GM18502 (cell line): ENCODE measurements around the gene MOV10.
"Not testable (repeated sequence)": the region's sequence is repeated elsewhere in the genome, so short reads cannot be mapped to it uniquely, and the experiment has no call there.

Source experiments
- ATAC-seq: cut with Tn5 transposase; IDR thresholded peaks from one replicate; pipeline ENCODE4 v1.9.1; 2021; ENCODE audit warnings: mild to moderate bottlenecking; ENCODE audit not compliant: unreplicated experiment, poor library complexity

MOV10 gene

DNA sequence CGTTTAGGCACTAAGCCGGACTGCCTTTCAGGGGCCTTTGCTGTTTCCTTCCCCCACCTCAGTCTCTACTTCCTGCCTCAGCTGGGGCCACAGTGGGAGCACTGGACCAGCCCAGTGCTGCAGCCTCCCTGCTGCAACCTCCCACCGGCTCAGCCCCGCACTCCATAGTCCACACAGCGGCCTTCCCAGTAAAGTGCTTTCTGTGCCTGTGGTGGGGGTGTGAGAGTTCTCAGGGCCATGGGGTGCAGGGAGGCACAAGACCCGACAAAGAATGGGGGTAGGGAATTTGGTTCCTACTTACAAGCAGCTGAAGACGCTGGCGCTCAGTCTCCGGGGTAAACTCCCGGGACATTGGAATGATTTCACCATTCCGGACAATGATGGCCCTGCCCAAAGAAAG is 37.2 kb downstream of the MOV10 start:
- no peak for ATAC-seq

DNA sequence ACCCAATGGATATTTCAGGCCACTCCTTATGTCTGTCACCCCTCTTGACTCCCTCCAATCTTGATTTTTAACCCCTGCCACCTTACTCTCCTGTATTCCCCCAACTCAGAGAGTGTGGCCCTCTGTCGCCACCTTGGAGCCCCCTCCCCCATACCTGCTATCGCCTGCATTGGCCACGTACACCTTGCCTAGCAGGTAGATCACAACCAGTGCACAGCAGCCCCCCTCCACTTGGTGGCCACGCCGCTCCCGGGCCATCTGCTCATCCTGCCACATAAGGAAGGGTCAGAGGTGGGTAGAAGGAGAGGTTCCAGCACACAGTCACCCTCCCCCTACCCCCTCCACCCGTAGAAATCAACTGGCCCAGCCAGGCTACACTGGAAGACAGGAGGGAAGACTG is 37.7 kb downstream of the MOV10 start:
- no peak for ATAC-seq

DNA sequence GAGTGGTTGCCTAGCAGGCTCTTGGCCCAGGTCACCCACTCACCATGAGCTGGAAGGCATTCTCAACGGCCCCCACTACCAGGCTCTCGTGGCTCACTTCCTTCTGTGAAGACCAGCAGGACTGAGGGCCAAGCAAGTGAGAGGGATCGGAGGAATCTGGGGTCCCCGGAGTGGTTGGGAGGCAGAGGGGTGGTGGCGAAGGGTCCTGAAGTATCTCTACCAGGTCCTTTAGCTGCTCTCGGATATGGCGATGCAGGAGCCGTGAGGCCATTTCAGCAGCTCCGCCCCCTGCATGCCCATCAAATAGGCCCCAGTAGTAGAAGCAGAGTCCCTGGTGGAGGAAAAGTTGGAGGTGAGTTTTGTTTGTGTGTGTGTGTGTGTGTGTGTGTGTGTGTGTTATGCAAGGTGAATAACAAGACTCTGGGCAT is 38.3 kb downstream of the MOV10 start:
- ATAC-seq = no peak

DNA sequence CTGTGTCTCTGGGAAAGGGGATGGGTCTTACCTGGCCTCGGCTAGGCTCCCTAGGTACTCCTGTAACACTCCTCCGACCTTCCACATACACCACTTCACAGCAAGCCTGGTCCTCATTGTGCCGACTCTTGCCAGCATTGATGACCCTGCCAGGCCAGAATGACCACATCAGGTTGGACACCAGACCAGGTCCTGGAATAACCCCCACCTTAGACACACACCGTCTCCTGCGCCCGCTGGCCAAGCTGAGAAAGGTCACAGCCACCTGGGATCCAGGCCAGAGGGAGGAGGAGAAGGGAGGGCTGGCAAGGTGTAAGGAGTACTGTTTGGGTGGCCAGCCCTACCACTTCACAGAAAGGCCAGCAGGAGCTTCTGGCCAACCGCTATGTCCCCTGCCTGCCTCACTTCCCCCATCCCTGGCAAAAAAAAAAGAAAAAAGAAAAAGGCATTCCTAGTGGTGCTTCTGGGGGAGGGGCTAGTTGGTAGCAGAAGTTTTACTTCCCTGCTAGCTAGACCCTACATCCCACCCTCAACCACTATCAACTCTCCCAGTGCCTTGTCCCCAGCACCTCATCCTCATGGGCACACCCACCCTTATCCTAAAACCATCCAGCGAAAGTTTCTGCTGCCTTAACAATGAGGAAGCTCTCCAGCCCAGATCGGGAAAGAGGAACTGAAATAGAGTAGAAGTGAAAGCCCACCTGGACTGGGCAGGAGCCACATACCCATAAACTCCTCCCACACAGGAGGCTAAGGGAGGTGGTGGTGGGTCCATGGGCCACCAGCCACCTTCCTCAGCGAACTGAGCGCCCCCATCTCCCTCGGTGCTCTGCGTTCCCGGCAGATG is 39.2 kb downstream of the MOV10 start:
- peak; percentile 29 for ATAC-seq

DNA sequence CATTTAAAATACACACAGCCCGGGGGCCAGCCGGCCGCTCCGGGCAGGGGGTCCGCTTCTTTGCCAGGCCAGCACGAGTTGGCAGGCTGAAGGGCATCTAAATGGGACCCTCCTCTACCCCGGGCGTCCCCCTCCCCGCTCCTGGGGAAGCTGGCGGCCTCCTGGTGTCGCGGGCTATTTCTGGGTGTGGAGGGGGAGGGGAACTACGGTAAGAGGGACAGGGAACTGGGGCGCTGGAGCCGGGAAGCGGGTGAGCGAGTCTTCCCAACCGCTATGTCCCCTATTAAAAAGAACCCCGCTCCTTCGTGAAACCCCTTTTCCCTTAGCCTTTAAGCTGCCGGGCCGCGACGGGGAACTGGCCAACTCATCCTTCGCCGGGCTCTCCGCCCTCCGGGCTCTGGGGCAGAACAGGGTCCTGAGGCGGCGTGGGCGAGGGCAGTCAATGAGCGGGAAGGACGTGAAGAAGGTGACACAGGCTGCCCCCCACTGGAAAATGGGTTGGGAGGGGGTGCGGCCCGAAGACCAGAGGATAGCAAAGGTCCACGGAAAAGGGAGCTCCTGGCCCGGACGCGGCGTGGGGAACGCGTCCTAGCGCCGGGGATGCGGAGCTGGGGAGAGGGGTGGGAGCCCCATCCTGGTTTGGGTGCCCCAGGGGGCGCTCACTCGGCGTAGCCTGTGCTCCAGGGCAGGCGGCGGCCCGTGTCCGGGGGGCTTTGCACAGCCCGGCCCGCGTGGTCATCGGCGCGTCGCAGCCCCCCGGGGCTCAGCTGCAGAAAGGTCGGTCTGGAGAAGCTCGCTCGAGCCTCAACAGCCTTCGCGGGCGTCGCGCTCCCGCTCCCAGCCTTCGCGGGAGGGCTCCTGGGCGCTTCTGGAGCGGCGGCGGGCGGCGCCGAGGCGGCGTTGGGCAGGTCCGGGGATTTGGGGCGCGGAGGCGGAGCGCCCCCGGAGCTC is 40.1 kb downstream of the MOV10 start:
- ATAC-seq = peak; percentile 25

DNA sequence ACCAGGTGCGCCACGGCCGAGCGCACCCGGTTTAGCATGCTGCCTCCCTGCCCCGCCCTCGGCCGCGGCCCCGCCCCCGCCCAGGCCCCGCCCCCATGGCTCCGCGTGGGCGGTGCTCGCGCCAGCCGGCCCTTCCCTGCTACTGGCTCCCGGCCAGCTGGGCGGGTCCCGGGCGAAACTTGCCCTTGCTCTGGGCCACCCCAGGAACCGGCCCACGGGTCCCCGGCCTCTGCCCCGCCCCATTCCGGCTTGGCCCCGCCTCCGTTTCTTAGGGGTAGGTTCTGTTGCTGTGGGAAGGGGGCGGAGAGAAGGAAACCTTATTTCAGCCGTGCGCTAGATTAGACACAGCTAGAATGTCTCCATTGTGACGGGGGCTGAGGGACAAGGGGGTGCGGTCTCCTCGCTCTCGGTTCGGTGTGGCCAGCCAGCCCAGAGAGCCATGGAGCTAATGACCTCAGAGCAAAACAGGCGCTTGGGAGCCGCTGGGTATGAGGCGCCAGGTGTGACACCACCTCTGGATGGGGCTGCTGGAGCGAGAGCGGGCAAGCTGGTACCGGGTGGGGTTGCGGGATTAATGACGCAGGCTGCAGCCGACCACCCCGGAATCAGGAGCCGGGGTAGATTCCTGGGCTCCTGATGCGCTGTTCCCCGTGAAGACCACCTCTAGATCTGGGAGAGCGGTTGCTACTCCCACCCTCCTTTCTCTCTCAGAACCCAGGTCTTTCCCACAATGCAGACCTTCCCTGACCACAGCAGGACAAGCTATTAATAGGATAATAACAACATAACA is 41.0 kb downstream of the MOV10 start, which contains the start of gene PPM1J:
TSS of gene PPM1J (minus strand) at position 69 of the 790 bp plus-strand sequence. CDS start at position 38, 31 bp downstream.
- peak; percentile 79 for ATAC-seq

DNA sequence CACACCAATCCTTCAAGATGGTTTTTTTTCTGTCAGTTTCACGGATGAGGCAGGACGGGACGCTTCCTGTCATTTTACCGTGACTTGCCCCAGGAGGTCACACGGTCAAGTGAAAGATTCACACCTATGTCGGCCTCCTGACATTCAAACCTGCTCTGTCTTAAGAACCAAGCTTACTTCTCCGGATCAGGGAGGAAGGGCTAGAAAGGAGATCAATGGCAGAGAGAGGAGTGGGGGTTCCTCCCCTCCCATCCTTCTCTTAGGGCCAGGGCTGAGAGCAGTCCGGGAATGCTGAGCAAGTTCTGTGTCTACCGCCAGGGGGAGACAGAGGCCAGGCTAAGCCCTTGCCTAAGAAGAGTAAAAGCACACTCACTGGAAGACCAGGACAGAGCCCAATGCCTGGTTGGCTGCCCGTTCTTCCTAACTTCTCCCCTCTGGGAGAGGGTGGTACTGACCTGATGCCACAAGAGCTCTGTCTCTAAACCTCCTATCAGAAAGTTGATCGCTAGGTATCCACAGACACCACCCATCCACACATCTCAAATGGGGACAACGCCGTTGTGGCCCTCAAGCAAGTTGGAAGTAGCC is 41.8 kb downstream of the MOV10 start:
- ATAC-seq = peak; percentile 33

DNA sequence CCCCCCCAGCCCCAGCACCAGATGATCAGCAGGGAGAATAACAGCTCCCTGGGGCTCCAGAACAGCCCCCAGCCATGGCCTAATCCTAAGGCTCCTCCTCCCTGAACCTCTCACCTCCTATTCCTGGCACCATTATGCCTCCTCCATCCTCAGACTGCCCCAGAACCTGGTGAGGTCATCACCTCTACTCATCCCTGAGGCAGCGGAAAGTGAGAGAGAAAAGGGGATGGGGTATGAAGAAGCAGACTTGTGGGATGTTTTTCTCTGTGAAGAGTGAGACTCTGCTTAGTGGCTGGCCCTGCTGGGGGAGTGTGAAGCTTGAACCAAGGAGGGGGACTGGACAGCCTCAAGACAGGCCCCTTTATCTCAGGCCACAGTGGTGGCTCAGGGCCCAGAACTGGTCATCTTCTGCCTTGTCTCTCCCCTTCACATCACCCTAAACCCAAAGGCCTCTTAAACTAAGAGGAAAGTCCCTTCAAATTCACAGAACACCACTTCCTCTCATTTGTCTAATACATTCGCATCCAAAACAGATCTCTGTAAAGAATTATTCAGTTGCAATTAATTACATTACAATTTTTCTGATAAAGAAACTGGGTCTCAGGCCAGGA is 42.9 kb downstream of the MOV10 start:
- no peak for ATAC-seq

DNA sequence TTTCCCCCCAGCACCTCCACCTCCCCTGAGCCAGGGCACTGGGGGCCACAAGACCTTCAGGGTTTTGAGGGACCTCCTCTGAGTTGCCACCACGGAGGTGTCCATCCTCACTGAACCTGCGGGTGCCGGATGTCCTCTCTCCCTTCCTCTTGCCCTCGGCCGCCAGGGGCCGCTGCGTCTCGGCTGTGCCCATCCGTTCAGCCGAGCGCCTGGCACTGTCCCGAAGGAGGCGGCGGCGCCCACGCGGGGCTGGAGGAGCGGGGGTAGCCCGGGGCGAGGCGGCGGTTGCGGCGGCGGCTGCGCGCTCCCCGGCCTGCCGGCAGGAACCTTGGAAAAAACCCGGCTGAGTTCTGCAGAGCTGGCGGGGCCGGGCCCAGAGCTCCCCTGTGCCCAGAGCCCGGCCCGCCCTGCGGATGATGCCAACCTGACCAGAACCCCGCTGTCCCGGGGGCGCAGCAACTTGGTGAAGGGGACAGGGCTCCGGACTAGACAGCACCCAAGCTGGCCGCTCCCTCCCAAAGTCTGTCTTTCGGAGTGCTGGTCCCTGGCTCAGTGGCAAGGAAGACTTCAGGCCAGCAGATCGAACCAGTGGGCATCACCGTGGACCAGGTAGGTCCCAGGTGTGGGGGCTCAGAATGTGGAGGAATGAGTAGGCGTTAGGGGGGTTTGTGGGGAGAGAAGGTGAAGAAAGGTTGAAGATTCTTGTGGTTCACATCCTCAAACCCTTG is 44.4 kb downstream of the MOV10 start:
- no peak for ATAC-seq

DNA sequence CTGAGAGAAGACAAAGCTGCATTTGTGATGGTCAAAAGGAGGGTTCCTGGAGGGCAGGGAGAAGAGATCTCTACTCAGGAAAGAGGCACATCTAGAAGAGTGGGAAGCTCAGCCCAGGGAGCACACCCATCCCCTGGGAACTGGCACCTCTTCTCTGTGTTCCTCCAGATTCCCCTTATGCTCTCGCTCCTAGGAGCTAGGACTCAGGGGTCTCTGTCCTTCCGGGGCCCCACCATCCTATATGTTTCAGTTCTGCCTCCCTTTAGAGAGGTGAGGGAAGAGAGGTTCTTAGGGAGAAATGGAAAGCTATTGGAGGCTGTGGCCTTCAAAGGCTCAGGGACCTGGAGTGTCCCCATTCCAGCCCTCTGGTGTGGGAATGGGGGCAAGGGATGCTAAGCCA is 45.2 kb downstream of the MOV10 start:
- no peak for ATAC-seq

DNA sequence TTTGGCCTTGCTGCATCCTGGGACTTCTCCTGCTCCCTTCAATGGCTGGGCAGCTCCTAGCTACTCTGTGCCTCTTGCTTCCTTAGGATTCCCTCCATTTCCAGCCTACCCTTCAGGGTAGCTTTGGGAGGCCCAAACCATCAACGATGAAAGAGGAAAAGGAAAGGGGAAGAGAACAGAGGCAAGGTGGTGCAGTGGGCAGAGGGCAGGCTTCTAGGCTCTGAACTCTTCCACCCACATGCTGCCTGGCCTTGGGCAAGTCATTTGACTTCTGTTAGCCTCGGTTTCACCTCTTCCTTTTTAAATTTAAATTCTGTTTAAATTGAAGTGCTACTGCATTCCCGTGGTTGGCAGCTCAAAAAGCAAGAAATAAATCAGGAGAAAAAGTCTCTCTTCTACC is 46.3 kb downstream of the MOV10 start:
- no peak for ATAC-seq

DNA sequence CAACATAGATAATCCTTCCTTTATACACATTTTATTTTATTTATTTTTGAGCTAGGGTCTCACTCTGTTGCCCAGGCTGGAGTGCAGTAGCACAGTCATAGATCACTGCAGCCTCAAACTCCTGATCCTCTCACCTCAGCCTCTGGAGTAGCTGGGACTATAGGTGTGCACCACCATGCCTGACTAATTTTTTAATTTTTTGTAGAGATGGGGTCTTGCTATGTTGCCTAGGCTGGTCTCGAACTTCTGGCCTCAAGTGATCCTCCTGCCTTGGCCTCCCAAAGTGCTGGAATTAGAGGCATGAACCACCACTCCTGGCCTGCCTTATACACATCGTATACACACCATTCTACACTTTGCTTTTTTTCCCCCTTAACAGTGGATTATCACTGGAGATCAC is 46.8 kb downstream of the MOV10 start:
- not testable (repeated sequence) for ATAC-seq

DNA sequence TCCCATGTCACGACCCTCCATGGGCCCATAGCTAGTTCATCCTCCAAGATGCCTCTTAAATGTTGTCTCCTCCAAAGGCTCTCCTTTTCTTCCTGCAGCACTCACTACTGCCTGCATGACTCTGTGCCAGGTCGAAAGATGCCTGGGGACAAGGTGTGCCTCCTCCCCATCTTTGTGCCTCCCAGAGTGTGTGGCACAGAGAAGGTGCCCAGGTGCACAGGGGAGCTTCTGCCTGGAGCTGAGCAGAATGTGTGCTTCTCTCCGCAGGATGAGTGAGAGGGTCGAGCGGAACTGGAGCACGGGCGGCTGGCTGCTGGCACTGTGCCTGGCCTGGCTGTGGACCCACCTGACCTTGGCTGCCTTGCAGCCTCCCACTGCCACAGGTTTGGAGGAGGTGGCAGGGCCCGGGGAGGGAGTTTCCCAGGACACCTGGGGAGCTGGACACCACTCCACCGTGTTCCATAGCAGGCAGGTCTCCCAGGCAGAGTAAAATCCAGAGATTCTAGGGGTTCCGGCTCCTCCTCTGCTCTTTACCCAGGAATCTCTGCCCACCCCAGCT is 47.6 kb downstream of the MOV10 start:
- no peak for ATAC-seq

DNA sequence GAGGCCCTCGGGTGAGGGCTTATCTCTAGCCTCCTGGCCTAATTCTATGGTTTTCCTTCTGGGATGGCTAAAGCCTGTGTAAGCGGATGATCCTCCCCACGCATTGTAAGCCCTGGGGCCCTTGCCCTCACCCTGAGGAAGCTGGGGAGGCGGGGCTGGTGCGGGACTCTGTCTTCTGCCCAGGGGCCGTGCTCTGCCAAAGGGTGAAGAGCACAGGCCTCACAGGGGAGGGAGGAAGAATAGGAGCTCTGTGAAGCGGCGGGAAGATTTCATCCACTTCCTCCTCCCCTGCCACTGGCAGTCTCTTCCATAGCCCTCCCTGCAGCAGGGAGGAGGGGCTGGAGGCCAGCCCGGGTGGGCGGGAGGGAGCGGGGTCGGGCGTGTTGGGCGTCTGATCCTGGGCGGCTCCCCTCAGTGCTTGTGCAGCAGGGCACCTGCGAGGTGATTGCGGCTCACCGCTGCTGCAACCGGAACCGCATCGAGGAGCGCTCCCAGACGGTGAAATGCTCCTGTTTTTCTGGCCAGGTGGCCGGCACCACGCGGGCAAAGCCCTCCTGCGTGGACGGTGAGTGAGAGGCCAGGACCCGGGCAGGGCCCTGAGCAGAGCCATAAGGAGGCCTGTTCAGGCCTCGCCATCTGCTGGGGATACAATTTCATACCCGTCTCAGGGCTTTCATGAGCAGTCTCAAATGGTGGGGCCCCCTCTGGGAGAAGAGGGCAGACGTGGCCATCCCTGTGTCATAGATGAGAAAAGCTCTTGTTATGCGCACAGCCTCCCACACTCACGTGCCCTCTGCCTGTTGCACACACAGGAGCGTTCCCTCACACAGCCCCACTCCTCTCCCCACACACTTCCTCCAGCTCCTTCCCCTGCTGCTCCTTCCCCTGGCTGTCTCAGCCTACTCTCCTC is 48.4 kb downstream of the MOV10 start:
- ATAC-seq = no peak

DNA sequence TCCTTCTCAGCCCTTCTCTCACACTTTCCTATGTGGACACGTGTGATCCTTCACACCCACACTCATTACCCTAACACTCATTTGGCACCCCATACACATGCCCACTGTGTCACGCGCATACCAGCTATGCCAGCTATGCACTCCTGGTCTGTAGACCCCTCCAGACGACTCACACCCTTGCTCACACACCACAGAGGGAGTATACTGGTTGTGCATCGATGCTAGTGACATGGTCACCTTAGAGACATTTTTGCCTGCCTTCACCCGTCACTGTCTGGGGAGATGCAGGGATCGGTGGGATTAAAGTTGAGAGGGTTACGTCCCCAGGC is 49.0 kb downstream of the MOV10 start:
- ATAC-seq = no peak

DNA sequence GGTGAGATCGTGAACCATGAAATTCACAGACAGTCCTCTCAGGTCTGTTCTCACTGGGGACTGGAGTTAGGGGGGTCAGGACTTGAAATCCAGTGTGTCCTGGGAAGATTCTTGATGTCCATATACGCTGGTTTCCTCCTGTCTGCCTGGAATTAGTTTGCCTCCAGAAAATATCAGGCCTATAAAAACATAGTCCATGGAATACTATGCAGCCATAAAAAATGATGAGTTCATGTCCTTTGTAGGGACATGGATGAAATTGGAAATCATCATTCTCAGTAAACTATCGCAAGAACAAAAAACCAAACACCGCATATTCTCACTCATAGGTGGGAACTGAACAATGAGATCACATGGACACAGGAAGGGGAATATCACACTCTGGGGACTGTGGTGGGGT is 49.8 kb downstream of the MOV10 start:
- not testable (repeated sequence) for ATAC-seq

DNA sequence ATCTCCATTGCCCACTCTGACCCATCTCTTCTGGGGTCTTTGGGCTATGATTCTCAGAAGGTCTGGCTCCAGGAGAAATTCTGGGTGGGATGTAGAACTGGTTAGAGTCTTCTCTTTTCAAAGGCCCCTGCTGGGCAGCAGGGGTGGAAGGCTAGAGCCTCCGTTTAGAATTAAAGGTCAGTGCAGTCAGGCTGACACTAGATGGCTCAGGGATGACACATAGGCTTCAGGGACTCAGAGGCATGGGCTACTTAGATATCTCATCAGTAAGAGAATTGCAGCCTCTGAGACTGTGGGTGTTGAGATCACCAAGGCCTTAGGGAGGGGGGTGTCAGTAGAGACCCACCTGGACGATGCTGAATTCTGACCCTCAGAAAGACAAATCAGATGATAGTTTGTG is 53.3 kb downstream of the MOV10 start:
- ATAC-seq = no peak
